Fibroblast of lung (primary cell): ENCODE measurements around the gene NOL6. TPM values are rescaled to one million over a fixed set of nuclear protein-coding genes. Genes with fewer than 3 reads are reported as not detected.
"Not testable (repeated sequence)": the region's sequence is repeated elsewhere in the genome, so short reads cannot be mapped to it uniquely, and the experiment has no call there.

Experiments used
- DNase-seq, 2 donors: peaks; one replicate each; pipeline versions ENCODE4 v3.0.0 to v3.0.0-alpha.2; 2010; ENCODE audit warnings: low read depth in 2 of 2
- H2AFZ ChIP-seq: 2 replicates; pipeline ENCODE4 v1.5.1; 2012; ENCODE audit warnings: low read length, control low read depth, inconsistent platforms
- H3K27ac ChIP-seq: 2 replicates; pipeline ENCODE4 v1.5.1; 2011; ENCODE audit warnings: low read length, control low read depth; ENCODE audit not compliant: insufficient read depth
- H3K27me3 ChIP-seq: 2 replicates; pipeline ENCODE4 v1.5.1; 2011; ENCODE audit warnings: mild to moderate bottlenecking, low read length; ENCODE audit not compliant: control insufficient read depth, insufficient read depth
- H3K36me3 ChIP-seq: 2 replicates; pipeline ENCODE4 v1.5.1; 2011; ENCODE audit warnings: low read length; ENCODE audit not compliant: control insufficient read depth, insufficient read depth
- H3K4me1 ChIP-seq: 2 replicates; pipeline ENCODE4 v1.5.1; 2011; ENCODE audit warnings: low read length; ENCODE audit not compliant: control insufficient read depth, insufficient read depth; ENCODE audit errors: extremely low read depth
- H3K4me2 ChIP-seq: 2 replicates; pipeline ENCODE4 v1.5.1; 2011; ENCODE audit warnings: low read length, control low read depth; ENCODE audit not compliant: insufficient read depth; ENCODE audit errors: extremely low read depth
- H3K4me3 ChIP-seq, 4 experiments: fragments of 200-600 bp in 1 of 4; sonication (generic) in 1 of 4; replicated peaks in 1 of 4; 2 replicates each; pipeline ENCODE4 v1.5.1; 2011 to 2016; ENCODE audit warnings: low read length in 4 of 4, low read depth in 3 of 4, mild to moderate bottlenecking in 3 of 4, control low read depth in 2 of 4, inconsistent platforms in 1 of 4, mixed read lengths in 1 of 4; ENCODE audit not compliant: insufficient read depth in 1 of 4; ENCODE audit errors: control extremely low read depth in 1 of 4
- H3K79me2 ChIP-seq: 2 replicates; pipeline ENCODE4 v1.5.1; 2012; ENCODE audit warnings: mild to moderate bottlenecking, low read length, inconsistent platforms; ENCODE audit not compliant: control insufficient read depth, insufficient read depth
- H3K9ac ChIP-seq: 2 replicates; pipeline ENCODE4 v1.5.1; 2011; ENCODE audit warnings: mild to moderate bottlenecking, low read length, control low read depth; ENCODE audit not compliant: insufficient read depth
- H3K9me3 ChIP-seq: 2 replicates; pipeline ENCODE4 v1.5.1; 2012; ENCODE audit warnings: low read depth, low read length; ENCODE audit not compliant: control insufficient read depth, insufficient read depth
- H4K20me1 ChIP-seq: 2 replicates; pipeline ENCODE4 v1.5.1; 2011; ENCODE audit warnings: low read length; ENCODE audit not compliant: control insufficient read depth, insufficient read depth; ENCODE audit errors: extremely low read depth
- CTCF ChIP-seq, 2 donors: IDR thresholded peaks in 1 of 2; conservative IDR thresholded peaks in 1 of 2; 1 replicate in 1 of 2; 2 replicates in 1 of 2; pipeline ENCODE4 v1.5.1; 2011 to 2012; ENCODE audit warnings: low read length in 2 of 2, control low read depth in 1 of 2, inconsistent platforms in 1 of 2, low read depth in 1 of 2, mild to moderate bottlenecking in 1 of 2
- EZH2 ChIP-seq: IDR thresholded peaks from 2 replicates; pipeline ENCODE4 v1.5.1; 2012; ENCODE audit warnings: low read length, control low read depth, mild to moderate bottlenecking; ENCODE audit errors: missing control alignments
- polyA plus RNA-seq, 2 donors: library from polyadenylated mRNA; depleted of rRNA in 1 of 2; stranded (reverse) in 1 of 2; unstranded in 1 of 2; fragments of >200 nt; gene quantifications; 2 replicates each; pipeline ENCODE4 v1.2.1, GENCODE V29; 2011 to 2012; ENCODE audit warnings: missing spikeins in 1 of 2
- total RNA-seq: library from RNA; depleted of rRNA; stranded (reverse); fragments of >200 nt; gene quantifications from 2 replicates; pipeline ENCODE4 v1.2.1, GENCODE V29; 2014

Gene NOL6
- total and polyA plus RNA-seq, 2 donors (not counting 1 experiment from before 2014, with no cell fraction given) = 15.2 to 24.4 TPM

GRCh38 chr9:33517373-33517772 is 43.6 kb upstream of the NOL6 start:
- Histone ChIP-seq H3K36me3 (no peaks in the 10 kb centered on the region), H3K27me3 (no peaks in the 10 kb centered on the region), H3K4me2 (no peak overlapping the region), H2AFZ (no peak overlapping the region), H3K4me3 (no peak overlapping the region), H3K27ac (no peak overlapping the region), H3K9me3 (no peaks in the 10 kb centered on the region), H3K9ac (no peak overlapping the region), H3K79me2 (no peaks in the 10 kb centered on the region), H4K20me1 (no peaks in the 10 kb centered on the region), H3K4me1 (peaks cover 4% of the 10 kb centered on the region)
- peak; percentile 42 to 66 for DNase-seq
- TF ChIP-seq CTCF (conservative IDR thresholded peaks at IDR 0.05 in 1 of 2, IDR thresholded peaks at IDR 0.05 in 1 of 2; ENCODE audit: low read depth in 1 of 2, low read length in 2 of 2) (peak; percentile 55 to 70), EZH2 (no peak)

- H3K36me3 ChIP-seq, H3K4me2 ChIP-seq, H3K4me3 ChIP-seq, H3K9me3 ChIP-seq, H3K9ac ChIP-seq, H3K27me3 ChIP-seq, H3K4me1 ChIP-seq, H3K79me2 ChIP-seq, DNase-seq, H2AFZ ChIP-seq, H3K27ac ChIP-seq, H4K20me1 ChIP-seq: not testable (repeated sequence)
Observed at GRCh38 chr9:33516397-33516796, 42.7 kb upstream of the NOL6 start.

- not testable (repeated sequence) for H3K36me3 ChIP-seq, H3K4me3 ChIP-seq, H3K27me3 ChIP-seq, H4K20me1 ChIP-seq, H3K4me1 ChIP-seq, H3K27ac ChIP-seq, H3K9me3 ChIP-seq, DNase-seq, H3K9ac ChIP-seq, H3K4me2 ChIP-seq, H3K79me2 ChIP-seq, H2AFZ ChIP-seq
Observed at GRCh38 chr9:33515342-33515995, 41.7 kb upstream of the NOL6 start.

GRCh38 chr9:33512535-33512934 is 38.8 kb upstream of the NOL6 start:
- peak in 1 of 2 donors; percentile 52 for DNase-seq
- H3K9ac ChIP-seq, H3K79me2 ChIP-seq, H3K27ac ChIP-seq, H2AFZ ChIP-seq, H3K4me3 ChIP-seq, H3K36me3 ChIP-seq, H3K4me2 ChIP-seq, H3K27me3 ChIP-seq, H3K9me3 ChIP-seq, H4K20me1 ChIP-seq, H3K4me1 ChIP-seq: not testable (repeated sequence)

- H3K9me3 ChIP-seq, H3K27me3 ChIP-seq, H3K4me1 ChIP-seq, H4K20me1 ChIP-seq, H3K79me2 ChIP-seq, H3K36me3 ChIP-seq, DNase-seq: not testable (repeated sequence)
- H3K4me3 ChIP-seq = peak overlapping the region; percentile 58 to 73 (median 66)
- peak overlapping the region; percentile 76 for H3K4me2 ChIP-seq
- H2AFZ ChIP-seq = peak overlapping the region; percentile 84
- peak overlapping the region; percentile 94 for H3K27ac ChIP-seq
- peak overlapping the region; percentile 93 for H3K9ac ChIP-seq
Observed at GRCh38 chr9:33511184-33511517, 37.4 kb upstream of the NOL6 start.
